GM18909 (cell line): Measurements from ENCODE around the gene MCU.
"Not testable (repeated sequence)": the region's sequence is repeated elsewhere in the genome, so short reads cannot be mapped to it uniquely, and the experiment has no call there.

Experiments
- ATAC-seq: cut with Tn5 transposase; IDR thresholded peaks from one replicate; pipeline ENCODE4 v1.9.1; 2021; ENCODE audit warnings: mild to moderate bottlenecking; ENCODE audit not compliant: unreplicated experiment, poor library complexity

Gene MCU

DNA sequence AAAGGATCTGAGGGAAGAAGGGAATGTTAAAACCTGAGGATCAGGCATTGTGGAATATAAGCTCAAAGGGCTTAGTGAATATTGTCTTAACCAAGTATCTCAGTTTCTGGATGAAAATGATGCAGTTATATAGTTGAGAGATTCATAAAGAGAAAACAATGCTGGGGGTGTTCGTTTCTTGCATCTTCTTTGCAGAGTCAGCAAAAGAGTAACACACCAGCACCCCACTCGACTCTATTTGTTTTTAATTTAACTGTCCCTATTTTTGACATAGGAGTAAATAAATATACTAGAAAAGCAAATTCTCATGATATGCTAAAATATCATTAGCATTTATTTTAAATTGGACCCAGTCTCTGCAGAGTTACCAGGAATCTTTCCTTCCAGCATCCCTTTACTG lies 194.0 kb downstream of the MCU start:
- ATAC-seq = no peak

DNA sequence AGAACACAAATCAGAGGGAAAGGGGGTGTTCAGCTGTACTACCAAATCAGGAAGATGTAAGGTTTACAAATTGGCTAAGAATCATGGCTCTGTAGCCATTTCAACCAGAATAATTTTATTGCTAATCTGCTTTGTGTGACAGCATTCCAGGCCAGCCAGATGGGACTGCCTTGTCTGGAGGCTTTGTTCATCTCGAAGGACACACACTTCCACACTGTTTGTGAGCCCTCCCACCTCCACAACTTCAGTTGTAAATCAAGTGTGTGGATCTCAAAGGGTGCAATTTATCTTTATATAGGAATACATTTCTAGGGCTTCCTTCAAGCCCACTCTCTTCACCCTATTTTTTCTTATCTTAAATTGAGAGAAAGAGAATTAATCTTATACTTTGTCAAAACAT lies 194.7 kb downstream of the MCU start:
- no peak for ATAC-seq

DNA sequence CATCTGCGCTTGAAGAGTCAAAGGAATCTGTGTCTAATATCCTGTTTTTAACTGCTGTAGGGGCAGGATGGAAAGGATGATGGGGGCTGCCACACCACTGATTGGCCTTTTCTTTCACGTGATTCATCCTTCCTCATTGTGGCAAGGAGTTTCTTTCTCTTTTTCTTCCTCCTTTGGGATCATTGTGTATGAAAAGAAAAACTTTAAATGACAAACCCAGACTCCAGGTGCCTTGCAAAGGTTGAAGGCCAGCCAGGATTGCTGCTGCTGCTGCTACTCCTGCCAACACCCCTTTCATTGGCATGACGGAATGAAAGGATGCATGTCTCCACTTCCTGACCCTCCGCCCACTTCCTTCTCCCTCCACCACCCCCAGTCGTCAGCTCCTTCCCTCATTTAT lies 195.1 kb downstream of the MCU start:
- no peak for ATAC-seq

DNA sequence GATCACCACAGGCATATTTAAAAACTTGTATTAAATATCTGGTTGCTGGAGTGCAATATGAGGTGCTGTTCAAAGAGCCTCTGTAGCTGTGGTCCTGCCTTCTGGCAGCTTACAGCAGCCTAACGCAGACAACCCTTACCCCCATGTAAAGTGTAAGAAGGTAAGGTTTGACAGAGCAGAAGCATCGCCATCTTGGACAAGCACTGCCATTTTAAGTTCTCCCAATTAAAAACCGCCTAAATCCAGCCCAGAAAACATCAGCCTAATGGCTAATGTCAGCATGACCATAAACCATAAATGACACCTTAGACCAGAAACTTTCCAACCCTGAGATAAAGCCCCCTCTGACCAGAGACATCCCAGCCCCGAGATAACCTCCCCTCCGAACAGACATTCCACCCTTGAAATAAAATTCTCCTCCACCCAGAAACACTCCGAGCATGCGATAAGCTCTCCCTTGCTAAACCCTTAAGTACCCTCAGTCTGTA lies 196.3 kb downstream of the MCU start:
- no peak for ATAC-seq

DNA sequence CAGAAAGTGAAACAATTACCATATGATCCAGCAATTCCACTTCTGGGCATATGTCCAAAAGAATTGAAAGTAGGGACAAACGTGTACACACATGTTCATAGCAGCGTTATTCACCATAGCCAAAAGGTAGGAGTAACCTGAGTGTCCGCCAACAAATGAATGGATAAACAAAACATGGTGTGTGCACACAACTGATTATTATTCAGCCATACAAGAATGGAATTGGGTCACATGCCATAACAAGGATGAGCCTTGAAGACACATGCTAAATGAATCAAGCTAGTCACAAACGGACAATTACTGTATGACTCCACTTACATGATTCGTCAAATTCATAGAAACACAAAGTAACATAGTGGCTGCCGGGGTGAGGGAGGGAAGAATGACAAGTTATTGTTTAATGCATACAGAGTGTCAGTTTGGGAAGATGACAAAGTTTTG lies 197.5 kb downstream of the MCU start:
- no peak for ATAC-seq

DNA sequence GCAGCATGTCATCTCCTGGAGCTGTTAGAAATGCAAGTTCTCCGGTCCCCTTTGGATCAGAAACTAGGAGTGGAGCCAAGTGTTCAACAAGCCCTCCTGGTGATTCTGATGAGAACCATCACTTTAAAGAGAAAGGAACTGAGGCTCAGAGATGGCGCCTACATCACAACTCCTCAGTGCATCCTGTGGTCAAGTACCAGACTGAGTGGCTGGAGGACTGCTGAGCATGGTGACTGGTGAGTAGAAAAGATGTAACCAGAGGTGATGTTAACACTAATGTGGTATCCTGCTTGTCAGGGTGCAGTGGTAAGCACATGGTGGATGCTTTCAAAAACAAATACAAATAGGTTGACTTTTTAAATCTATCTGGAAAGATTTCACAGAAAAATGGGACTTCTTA lies 198.1 kb downstream of the MCU start:
- ATAC-seq = no peak

DNA sequence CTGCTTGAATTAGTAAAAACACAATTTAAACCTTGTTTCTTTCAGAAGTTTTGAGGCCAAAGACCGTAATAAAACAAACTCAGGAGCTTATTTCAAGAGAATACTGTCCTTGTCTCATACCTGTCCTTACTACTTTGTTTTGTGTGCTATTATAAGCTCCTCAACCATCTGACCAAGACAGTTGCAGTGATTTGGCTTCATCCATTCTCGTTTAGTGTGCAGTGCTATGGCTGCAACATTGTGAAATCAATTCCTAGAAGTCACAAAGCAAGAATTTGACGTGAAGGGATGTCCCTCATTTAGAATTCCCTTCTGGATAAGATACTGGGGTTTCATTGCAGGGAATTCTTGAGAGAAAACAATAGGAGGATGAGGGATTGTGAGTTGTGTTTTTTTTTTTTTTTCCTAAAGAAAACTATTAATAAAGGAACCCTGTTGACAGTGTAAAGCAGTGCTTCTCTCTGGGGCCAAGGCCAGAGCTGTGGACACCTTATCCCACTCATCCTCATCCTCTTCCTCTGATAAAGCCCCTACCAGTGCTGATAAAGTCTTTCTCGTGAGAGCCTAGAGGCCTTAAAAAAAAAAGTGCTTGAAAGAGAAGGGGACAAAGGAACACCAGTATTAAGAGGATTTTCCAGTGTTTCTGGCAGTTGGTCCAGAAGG lies 201.3 kb downstream of the MCU start, which contains the start of gene OIT3:
Gene OIT3, plus strand, starts transcription at position 604 of the 663 bp plus-strand sequence. CDS start 60 bp downstream, outside the sequence.
- ATAC-seq = no peak

DNA sequence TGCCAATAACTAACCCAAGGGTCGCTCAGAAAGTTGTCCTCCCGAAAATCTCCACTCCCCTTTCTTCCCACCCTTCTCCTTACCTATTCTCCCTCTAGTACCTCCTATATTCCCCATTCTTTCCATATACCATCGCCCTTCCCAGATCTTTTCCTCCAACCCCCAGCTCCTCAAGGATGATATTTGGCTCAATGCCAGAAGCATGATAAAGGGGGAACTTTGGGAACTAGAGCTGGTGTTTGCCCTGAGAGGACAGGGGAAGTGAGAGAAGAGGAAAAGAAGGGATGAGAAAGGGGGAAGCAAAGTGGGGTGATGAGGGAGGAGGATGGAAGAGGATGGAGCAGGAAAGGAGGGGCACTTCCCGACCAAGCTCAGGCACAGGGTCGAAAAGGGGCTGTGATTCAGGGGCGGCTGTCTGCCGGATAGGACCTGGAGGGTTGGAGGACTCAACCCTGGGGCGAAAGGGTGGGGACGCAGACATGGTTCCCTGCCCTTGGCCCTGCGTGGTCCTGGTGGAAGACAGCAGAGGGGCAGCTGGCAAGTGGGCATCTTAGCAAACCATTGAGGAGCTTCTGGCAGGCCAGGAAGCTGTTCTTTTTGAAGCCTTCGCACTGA lies 203.4 kb downstream of the MCU start:
- no peak for ATAC-seq

DNA sequence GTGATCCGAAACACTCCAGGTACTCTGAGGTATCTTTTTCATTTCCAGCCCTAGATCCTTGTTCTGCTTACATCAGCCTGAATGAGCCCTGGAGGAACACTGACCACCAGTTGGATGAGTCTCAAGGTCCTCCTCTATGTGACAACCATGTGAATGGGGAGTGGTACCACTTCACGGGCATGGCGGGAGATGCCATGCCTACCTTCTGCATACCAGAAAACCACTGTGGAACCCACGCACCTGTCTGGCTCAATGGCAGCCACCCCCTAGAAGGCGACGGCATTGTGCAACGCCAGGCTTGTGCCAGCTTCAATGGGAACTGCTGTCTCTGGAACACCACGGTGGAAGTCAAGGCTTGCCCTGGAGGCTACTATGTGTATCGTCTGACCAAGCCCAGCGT lies 206.7 kb downstream of the MCU start:
- no peak for ATAC-seq

DNA sequence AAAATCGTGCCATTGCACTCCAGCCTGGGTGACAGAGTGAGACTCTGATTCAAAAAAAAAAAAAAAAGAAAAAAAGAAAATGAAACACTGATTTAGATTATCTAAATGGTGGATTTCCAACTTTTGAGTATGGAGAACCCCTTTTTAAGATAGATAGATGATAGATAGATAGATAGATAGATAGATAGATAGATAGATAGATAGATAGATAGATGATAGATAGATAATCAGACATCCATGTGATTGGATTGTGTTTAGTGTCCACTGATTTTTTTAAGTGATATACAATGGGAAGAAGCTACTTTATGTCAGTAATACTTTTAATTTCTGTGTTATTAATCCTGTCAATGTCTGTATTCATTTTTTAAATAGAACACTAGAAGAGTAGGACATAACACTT lies 207.6 kb downstream of the MCU start:
- ATAC-seq = no peak

DNA sequence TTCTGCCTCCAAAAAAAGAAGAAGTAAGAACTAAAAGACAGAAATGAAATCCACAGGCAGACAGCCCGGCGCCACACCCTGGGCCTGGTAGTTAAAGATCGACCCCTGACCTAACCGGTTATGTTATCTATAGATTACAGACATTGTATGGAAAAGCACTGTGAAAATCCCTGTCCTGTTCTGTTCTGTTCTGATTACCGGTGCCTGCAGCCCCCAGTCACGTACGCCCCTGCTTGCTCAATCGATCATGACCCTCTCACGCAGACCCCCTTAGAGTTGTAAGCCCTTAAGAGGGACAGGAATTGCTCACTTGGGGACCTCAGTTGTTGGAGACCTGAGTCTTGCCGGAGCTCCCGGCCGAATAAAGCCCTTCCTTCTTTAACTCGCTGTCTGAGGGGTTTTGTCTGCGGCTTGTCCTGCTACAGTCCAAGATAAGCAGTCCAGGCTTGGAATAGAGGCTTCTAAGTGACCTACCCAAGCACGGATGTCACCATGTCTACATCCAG lies 212.1 kb downstream of the MCU start:
- not testable (repeated sequence) for ATAC-seq

DNA sequence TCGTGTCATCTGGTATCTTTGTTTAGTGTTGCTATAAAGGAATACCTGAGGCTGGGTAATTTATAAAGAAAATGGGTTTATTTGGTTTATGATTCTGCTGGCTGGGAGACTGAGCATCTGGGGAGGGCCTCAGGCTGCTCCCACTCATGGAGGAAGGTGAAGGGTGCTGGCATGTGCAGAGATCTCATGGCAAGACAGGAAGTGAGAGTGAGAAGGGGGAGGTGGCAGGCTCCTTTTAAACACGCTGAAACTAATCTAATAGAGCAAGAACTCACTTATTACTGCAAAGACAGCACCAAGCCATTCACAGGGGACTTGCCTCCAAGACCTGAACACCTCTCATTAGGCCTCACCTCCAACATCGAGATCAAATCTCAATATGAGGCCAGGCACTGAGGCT lies 212.9 kb downstream of the MCU start:
- ATAC-seq = no peak

DNA sequence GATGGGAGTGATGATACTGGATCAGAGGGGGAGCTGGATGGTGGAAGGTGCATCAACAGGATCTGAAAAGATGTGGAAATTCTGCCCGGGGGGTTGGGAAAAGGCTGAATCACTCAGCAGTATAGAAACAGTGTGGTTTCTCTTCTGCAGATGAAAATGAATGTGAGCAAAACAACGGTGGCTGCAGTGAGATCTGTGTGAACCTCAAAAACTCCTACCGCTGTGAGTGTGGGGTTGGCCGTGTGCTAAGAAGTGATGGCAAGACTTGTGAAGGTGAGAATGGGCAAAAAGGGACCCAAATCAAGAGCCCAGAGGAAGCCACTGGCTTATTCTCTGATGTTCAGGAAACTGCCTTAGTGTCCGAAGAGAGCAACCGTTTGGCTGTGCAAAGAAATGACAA lies 214.5 kb downstream of the MCU start:
- ATAC-seq = no peak

DNA sequence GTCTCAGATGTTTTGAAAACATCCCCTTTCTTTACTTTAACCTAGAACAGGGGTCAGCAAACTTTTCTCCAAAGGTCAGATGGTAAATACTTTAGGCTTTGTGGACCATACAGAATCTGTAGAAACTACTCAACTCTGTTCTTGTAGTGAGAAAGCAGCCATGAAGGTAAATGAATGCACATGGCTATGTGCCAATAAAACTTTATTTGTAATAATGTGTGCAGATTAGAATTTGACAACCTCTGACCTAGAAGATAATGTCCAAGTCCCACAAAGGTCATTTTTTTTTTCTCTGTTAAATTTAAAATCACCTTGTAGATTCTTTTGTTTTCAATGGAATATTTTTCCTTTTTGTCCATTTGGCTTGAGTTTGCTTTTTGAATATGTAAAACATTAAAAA lies 218.8 kb downstream of the MCU start:
- no peak for ATAC-seq

DNA sequence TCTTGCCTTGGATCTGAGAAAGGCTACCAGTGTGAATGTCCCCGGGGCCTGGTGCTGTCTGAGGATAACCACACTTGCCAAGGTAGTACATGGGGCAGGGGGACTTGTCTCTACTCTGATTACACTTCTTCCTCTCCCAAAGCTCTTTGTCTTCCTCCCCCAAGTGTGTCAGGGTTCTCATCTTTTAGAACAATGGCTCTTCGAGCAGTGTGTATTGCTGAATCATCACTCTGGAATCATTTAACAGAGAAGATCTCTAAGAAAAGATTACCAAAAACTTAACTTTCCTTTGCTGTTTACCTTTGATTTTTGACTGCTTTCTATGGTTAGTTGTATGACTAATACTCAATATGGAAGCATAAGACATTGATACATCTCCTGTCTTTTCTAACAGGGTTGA lies 219.8 kb downstream of the MCU start:
- no peak for ATAC-seq

DNA sequence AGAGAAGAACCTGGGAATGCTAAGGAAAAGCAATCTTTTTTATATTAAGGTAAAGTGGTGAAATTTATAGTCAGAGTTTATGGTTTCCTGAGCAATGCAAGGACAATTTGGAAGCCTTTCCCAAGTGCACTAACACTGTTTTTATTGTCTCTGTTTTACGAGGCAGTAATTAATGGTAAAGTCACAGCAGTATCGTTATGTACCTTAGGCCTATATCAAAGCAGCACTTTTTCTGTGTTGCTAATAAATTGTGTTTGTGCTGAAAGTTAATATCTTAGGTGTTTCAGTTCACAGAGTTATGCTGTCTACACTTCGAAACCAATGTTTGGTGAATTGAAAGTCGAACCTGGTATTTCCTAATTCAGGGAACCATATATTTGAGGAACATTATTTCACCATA lies 220.8 kb downstream of the MCU start:
- no peak for ATAC-seq

DNA sequence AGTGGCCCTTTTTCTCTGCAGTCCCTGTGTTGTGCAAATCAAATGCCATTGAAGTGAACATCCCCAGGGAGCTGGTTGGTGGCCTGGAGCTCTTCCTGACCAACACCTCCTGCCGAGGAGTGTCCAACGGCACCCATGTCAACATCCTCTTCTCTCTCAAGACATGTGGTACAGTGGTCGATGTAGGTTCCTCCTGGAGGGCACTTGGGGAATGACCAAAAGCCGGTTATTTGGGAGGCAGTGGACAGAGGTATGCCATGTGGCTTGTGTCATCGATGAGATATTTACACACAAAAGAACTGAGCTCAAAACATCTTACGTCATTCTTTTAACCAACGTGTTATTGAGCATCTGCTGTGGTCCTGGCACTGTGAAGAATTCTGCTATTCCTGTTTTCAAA lies 221.3 kb downstream of the MCU start:
- no peak for ATAC-seq

DNA sequence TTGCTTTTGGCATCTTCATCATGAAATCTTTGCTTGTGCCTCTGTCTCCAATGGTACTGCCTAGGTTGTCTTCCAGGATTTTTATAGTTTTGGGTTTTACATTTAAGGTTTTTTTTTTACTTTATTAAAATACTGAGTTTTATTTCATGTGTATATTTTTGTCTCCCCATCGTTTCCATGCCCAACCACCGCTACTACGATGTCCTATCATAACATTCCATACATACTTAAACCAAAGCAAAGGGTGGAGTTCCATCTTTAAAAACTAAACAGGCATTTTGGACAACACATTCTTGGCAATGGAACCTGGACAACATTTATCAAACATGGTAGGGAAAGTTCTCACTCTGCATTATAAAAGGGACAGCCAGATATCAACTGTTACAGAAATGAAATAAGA lies 225.3 kb downstream of the MCU start:
- ATAC-seq = not testable (repeated sequence)

DNA sequence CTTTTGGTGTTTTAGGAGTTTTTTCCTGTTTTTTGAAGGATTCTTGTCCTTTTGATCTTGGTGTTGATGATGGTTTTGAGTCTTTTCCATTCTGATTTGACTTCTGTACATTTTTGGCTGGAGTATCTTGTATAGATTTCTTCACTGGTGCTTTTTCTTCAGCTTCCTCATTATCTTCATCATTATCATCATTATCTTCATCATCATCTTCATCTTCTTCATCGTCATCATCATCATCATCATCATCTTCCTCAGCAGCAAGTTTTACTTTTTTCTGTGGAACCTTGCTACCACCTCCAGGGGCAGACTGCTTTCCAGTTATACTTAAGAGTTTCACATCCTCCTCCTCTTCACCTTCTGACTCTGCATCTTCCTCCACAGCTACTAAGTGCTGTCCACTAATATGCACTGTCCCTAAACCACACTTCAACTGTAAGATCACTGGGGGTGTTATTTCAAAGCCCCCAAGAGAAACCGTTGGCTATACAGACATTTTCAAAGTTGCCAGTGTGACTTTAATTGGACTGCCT lies 225.9 kb downstream of the MCU start:
- ATAC-seq = not testable (repeated sequence)

DNA sequence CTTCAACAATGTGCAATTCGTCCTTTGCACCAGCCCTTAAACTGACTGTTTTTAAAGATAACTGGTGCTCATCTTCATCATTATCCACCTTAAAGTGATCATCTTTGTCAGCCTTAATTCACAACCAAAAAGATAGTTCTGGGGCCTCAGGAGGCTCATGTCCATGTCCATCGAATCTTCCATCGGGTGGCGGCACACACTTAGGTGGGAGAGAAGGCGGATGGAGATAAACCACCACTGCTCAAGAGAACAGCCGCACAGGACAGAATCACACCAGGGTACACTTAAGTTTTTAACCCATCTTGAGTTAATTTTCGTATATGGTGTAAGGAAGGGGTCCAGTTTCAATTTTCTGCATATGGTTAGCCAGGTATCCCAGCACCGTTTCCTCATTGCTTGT lies 226.4 kb downstream of the MCU start:
- no peak for ATAC-seq

DNA sequence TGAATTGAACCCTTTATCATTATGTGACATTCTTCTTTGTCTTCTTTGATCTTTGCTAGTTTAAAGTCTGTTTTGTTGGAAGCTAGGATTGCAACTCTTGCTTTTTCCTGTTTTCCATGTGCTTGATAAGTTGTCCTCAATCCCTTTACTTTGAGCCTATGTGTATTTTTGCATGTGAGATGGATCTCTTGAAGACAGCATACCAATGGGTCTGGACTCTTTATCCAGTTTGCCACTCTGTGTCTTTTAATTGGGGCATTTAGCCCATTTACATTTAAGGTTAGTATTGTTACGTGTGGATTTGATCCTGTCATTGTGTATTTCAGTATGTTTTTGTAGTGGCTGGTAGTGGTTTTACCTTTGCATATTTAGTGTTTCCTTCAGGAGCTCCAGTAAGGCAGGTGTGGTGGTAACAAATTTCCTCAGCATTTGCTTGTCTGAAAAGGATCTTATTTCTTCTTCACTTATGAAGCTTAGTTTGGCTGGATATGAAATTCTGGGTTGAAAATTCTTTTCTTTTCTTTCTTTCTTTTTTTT lies 229.3 kb downstream of the MCU start:
- ATAC-seq = not testable (repeated sequence)
